ENCODE measurements around the gene TRA2B. TPM values are rescaled to one million over a fixed set of nuclear protein-coding genes. Genes with fewer than 3 reads are reported as not detected.

The TRA2B gene
- total and polyA plus RNA-seq, 2 of the 8 experiments (the other 6 are each of a cell fraction or from before 2014, with no cell fraction given): 206 to 274 TPM

DNA sequence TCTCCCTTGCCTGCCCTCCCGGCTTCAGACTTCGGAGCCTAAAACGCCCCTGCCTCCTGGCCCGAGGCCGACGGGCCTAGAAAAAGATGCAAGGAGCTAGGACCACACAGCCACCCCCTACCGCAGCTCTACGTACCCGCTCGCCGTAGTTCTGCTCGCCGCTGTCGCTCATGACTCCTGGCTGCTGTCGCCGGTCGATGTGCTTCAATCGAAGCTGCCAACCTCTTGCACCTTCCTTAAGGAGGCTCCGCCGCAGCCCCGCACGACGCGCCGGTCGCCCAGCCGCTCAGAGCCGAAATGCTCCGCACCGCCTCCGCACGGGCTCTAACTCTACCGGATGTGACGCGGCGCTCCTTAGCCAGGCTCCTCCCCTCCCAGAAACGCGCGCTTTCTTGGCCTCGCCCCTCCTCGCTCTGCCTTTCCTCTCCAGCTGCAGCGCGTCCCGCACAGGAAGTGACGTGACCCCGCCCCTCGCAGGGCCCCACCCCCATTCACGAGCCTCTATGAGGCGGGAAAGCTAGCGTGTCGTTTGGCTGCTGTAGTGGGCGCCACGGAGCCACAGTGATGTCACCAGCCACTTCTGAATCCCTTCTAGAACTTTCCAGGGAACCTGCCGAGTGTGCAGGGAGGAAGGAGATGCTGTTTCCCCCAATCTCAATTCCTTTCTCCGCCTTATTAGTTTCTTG, at the start of gene TRA2B (continued):
- TF ChIP-seq, protein P1, sequence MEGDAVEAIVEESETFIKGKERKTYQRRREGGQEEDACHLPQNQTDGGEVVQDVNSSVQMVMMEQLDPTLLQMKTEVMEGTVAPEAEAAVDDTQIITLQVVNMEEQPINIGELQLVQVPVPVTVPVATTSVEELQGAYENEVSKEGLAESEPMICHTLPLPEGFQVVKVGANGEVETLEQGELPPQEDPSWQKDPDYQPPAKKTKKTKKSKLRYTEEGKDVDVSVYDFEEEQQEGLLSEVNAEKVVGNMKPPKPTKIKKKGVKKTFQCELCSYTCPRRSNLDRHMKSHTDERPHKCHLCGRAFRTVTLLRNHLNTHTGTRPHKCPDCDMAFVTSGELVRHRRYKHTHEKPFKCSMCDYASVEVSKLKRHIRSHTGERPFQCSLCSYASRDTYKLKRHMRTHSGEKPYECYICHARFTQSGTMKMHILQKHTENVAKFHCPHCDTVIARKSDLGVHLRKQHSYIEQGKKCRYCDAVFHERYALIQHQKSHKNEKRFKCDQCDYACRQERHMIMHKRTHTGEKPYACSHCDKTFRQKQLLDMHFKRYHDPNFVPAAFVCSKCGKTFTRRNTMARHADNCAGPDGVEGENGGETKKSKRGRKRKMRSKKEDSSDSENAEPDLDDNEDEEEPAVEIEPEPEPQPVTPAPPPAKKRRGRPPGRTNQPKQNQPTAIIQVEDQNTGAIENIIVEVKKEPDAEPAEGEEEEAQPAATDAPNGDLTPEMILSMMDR (IDR thresholded peaks at IDR 0.05; ENCODE audit: control extremely low read depth in 1 of 3, insufficient read depth in 1 of 3, low read depth in 1 of 3, low read length in 3 of 3): peak; percentile 5 to 41 (median 35); a peak in 2 of 4 replicates
- TF ChIP-seq SP4 (IDR thresholded peaks at IDR 0.05; ENCODE audit: low read length): no peak; the same call in 1 of the 2 replicates
- TF ChIP-seq ZNF274 (IDR thresholded peaks at IDR 0.05; ENCODE audit: borderline replicate concordance, extremely low read depth, low read length): no peak
- TF ChIP-seq, protein P2, sequence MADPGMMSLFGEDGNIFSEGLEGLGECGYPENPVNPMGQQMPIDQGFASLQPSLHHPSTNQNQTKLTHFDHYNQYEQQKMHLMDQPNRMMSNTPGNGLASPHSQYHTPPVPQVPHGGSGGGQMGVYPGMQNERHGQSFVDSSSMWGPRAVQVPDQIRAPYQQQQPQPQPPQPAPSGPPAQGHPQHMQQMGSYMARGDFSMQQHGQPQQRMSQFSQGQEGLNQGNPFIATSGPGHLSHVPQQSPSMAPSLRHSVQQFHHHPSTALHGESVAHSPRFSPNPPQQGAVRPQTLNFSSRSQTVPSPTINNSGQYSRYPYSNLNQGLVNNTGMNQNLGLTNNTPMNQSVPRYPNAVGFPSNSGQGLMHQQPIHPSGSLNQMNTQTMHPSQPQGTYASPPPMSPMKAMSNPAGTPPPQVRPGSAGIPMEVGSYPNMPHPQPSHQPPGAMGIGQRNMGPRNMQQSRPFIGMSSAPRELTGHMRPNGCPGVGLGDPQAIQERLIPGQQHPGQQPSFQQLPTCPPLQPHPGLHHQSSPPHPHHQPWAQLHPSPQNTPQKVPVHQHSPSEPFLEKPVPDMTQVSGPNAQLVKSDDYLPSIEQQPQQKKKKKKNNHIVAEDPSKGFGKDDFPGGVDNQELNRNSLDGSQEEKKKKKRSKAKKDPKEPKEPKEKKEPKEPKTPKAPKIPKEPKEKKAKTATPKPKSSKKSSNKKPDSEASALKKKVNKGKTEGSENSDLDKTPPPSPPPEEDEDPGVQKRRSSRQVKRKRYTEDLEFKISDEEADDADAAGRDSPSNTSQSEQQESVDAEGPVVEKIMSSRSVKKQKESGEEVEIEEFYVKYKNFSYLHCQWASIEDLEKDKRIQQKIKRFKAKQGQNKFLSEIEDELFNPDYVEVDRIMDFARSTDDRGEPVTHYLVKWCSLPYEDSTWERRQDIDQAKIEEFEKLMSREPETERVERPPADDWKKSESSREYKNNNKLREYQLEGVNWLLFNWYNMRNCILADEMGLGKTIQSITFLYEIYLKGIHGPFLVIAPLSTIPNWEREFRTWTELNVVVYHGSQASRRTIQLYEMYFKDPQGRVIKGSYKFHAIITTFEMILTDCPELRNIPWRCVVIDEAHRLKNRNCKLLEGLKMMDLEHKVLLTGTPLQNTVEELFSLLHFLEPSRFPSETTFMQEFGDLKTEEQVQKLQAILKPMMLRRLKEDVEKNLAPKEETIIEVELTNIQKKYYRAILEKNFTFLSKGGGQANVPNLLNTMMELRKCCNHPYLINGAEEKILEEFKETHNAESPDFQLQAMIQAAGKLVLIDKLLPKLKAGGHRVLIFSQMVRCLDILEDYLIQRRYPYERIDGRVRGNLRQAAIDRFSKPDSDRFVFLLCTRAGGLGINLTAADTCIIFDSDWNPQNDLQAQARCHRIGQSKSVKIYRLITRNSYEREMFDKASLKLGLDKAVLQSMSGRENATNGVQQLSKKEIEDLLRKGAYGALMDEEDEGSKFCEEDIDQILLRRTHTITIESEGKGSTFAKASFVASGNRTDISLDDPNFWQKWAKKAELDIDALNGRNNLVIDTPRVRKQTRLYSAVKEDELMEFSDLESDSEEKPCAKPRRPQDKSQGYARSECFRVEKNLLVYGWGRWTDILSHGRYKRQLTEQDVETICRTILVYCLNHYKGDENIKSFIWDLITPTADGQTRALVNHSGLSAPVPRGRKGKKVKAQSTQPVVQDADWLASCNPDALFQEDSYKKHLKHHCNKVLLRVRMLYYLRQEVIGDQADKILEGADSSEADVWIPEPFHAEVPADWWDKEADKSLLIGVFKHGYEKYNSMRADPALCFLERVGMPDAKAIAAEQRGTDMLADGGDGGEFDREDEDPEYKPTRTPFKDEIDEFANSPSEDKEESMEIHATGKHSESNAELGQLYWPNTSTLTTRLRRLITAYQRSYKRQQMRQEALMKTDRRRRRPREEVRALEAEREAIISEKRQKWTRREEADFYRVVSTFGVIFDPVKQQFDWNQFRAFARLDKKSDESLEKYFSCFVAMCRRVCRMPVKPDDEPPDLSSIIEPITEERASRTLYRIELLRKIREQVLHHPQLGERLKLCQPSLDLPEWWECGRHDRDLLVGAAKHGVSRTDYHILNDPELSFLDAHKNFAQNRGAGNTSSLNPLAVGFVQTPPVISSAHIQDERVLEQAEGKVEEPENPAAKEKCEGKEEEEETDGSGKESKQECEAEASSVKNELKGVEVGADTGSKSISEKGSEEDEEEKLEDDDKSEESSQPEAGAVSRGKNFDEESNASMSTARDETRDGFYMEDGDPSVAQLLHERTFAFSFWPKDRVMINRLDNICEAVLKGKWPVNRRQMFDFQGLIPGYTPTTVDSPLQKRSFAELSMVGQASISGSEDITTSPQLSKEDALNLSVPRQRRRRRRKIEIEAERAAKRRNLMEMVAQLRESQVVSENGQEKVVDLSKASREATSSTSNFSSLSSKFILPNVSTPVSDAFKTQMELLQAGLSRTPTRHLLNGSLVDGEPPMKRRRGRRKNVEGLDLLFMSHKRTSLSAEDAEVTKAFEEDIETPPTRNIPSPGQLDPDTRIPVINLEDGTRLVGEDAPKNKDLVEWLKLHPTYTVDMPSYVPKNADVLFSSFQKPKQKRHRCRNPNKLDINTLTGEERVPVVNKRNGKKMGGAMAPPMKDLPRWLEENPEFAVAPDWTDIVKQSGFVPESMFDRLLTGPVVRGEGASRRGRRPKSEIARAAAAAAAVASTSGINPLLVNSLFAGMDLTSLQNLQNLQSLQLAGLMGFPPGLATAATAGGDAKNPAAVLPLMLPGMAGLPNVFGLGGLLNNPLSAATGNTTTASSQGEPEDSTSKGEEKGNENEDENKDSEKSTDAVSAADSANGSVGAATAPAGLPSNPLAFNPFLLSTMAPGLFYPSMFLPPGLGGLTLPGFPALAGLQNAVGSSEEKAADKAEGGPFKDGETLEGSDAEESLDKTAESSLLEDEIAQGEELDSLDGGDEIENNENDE (IDR thresholded peaks at IDR 0.05; ENCODE audit: insufficient replicate concordance, low read length): no peak
- 0 out of 2 replicates have a peak, but pooled peaks have one; percentile 7 for TF ChIP-seq TCF12 (IDR thresholded peaks at IDR 0.05; ENCODE audit: low read depth, low read length)
- no peak for TF ChIP-seq HDAC6 (IDR thresholded peaks at IDR 0.05; ENCODE audit: low read depth, low read length)
- TF ChIP-seq EGR1 (IDR thresholded peaks at IDR 0.05; ENCODE audit: borderline replicate concordance, low read depth, low read length): peak; percentile 86; the same call in 1 of the 2 replicates

All from H1 (cell line).